Transverse colon (tissue), 4 donors: Measurements from ENCODE around the gene RNASE9. TPM values are rescaled to one million over a fixed set of nuclear protein-coding genes. Genes with fewer than 3 reads are reported as not detected.
"Not testable (repeated sequence)": the region's sequence is repeated elsewhere in the genome, so short reads cannot be mapped to it uniquely, and the experiment has no call there.

ENCODE experiments used
- DNase-seq: peaks from one replicate; pipeline ENCODE4 v3.0.0-alpha.2; 2019
- H3K27ac ChIP-seq, 4 donors: fragments of 200-600 bp; sonication (generic); 2 replicates each; pipeline ENCODE4 v1.5.1; 2016 to 2018; ENCODE audit warnings: inconsistent platforms in 4 of 4
- H3K27me3 ChIP-seq: fragments of 200-600 bp; sonication (generic); 2 replicates; pipeline ENCODE4 v1.5.1; 2017; ENCODE audit warnings: inconsistent platforms
- H3K36me3 ChIP-seq, 4 donors: fragments of 200-600 bp; sonication (generic); 2 replicates each; pipeline ENCODE4 v1.5.1; 2017 to 2019; ENCODE audit warnings: inconsistent platforms in 4 of 4
- H3K4me1 ChIP-seq, 4 donors: fragments of 200-600 bp; sonication (generic); 2 replicates each; pipeline ENCODE4 v1.5.1; 2017 to 2020; ENCODE audit warnings: inconsistent platforms in 4 of 4
- H3K4me3 ChIP-seq, 4 donors: fragments of 200-600 bp; sonication (generic); 1 replicate in 1 of 4; 2 replicates in 3 of 4; pipeline versions ENCODE4 v1.5.1 to v1.6.1; 2017 to 2019; ENCODE audit warnings: inconsistent platforms in 4 of 4
- H3K9me3 ChIP-seq, 2 donors: fragments of 200-600 bp; sonication (generic); 2 replicates each; pipeline ENCODE4 v1.5.1; 2017 to 2019; ENCODE audit warnings: inconsistent platforms in 2 of 2
- CTCF ChIP-seq, 5 experiments: fragments of 200-600 bp in 3 of 5; fragments of 450-650 bp in 2 of 5; sonication (generic) in 3 of 5; IDR thresholded peaks; 1 replicate in 2 of 5; 2 replicates in 3 of 5; pipeline ENCODE4 v1.5.1; 2016 to 2017; ENCODE audit warnings: antibody characterized with exemption in 5 of 5, inconsistent platforms in 3 of 5, mild to moderate bottlenecking in 2 of 5, moderate library complexity in 1 of 5
- EP300 ChIP-seq: sonication (generic); formaldehyde crosslinking; IDR thresholded peaks from one replicate; pipeline ENCODE4 v1.6.1; 2017; ENCODE audit warnings: antibody characterized with exemption, low read depth
- POLR2A ChIP-seq: fragments of 450-650 bp; IDR thresholded peaks from one replicate; pipeline ENCODE4 v1.6.1; 2016; ENCODE audit warnings: antibody characterized with exemption, mild to moderate bottlenecking, moderate library complexity
- POLR2AphosphoS5 ChIP-seq, 3 donors: sonication (generic); formaldehyde crosslinking; IDR thresholded peaks; one replicate each; pipeline ENCODE4 v1.6.1; 2016; ENCODE audit warnings: antibody characterized with exemption in 3 of 3
- WGBS, 2 donors: methylation state at CpG; one replicate each; pipeline ENCODE4 v1.1.5; 2018; ENCODE audit warnings: low coverage in 1 of 2; 5-methylcytosine and 5-hydroxymethylcytosine counted together
- in situ Hi-C, 4 donors: fragments of 200-750 bp; cut with MboI; loops; one replicate each; pipeline versions ENCODE4 v1.15.0 to v1.15.1; 2017; ENCODE audit warnings: low sequenced_read_pairs in 3 of 4, low pct_ligation_motif_present in 1 of 4, low pct_unique_long_range_greater_than_20kb in 1 of 4
- intact Hi-C: fragments of 100-400 bp; cut with DNase I; formaldehyde crosslinking; loops from one replicate; pipeline ENCODE4 v1.15.1; 2023; ENCODE audit warnings: low total_unique reads
- total RNA-seq, 4 donors: library from RNA; depleted of rRNA; stranded (reverse); fragments of >200 nt; gene quantifications; one replicate each; pipeline ENCODE4 v1.1.0, GENCODE V29; 2016

The RNASE9 gene
- total RNA-seq, 4 donors from 2014 or later: not detected

GRCh38 chr14:20602583-20602982 is 41.7 kb upstream of the RNASE9 start:
- TF ChIP-seq POLR2A: no peak
- no peak for TF ChIP-seq EP300
- no peak for TF ChIP-seq POLR2AphosphoS5 (IDR thresholded peaks at IDR 0.05)
- no peak for TF ChIP-seq CTCF (IDR thresholded peaks at IDR 0.05)
- WGBS, 2 donors: 89% methylated on average over 9 of the region's 9 CpGs; no CpG with 5 or more reads in 1 of the 2 donors

GRCh38 chr14:20601522-20601921 is 40.7 kb upstream of the RNASE9 start:
- H3K9me3 ChIP-seq: no peaks in the 10 kb centered on the region
- 78% methylated on average over 12 of the region's 12 CpGs; no CpG with 5 or more reads in 1 of the 2 donors for WGBS, 2 donors
- in situ Hi-C loops (loop anchor here in 3 of 4 donors (10.0 to 25.0 kb wide), 2 partner anchors 189 to 277 kb away; partner anchors contain the start of gene TEP1 (in 1 of the 3)), intact Hi-C loops (no loop called here)
- no peaks in the 10 kb centered on the region for H3K27me3 ChIP-seq
- no peak overlapping the region for H3K4me3 ChIP-seq
- H3K4me1 ChIP-seq: no peaks in the 10 kb centered on the region
- TF ChIP-seq POLR2A: no peak
- TF ChIP-seq CTCF (IDR thresholded peaks at IDR 0.05): no peak
- H3K36me3 ChIP-seq: no peaks in the 10 kb centered on the region
- H3K27ac ChIP-seq: no peak overlapping the region
- DNase-seq: no peak

More at GRCh38 chr14:20602583-20602982, 41.7 kb upstream of the RNASE9 start:
- no peaks in the 10 kb centered on the region for H3K27me3 ChIP-seq
- intact Hi-C loops: no loop called here
- H3K9me3 ChIP-seq: no peaks in the 10 kb centered on the region
- DNase-seq: no peak
- no peak overlapping the region for H3K4me3 ChIP-seq
- in situ Hi-C loops: loop anchor here in 3 of 4 donors (10.0 to 25.0 kb wide), 2 partner anchors 190 to 278 kb away; partner anchors contain the start of gene TEP1 (in 1 of the 3)
- H3K4me1 ChIP-seq: no peaks in the 10 kb centered on the region
- no peaks in the 10 kb centered on the region for H3K36me3 ChIP-seq
- H3K27ac ChIP-seq: no peak overlapping the region

GRCh38 chr14:20597108-20597507 is 36.3 kb upstream of the RNASE9 start:
- Histone ChIP-seq H3K36me3 (no peaks in the 10 kb centered on the region), H3K4me3 (no peak overlapping the region), H3K4me1 (no peaks in the 10 kb centered on the region), H3K9me3 (no peaks in the 10 kb centered on the region), H3K27ac (no peak overlapping the region), H3K27me3 (no peaks in the 10 kb centered on the region)
- TF ChIP-seq EP300 (no peak), CTCF (IDR thresholded peaks at IDR 0.05) (no peak), POLR2A (no peak), POLR2AphosphoS5 (IDR thresholded peaks at IDR 0.05) (no peak)
- in situ Hi-C loops: loop anchor here in 2 of 4 donors (10.0 kb wide), 2 partner anchors 52 to 72 kb away; no protein-coding TSS in a partner anchor
- intact Hi-C loops: no loop called here
- no peak for DNase-seq
- 76 to 80% methylated on average over 1 of the region's 1 CpG for WGBS, 2 donors

- H3K9me3 ChIP-seq, DNase-seq, H3K4me3 ChIP-seq, H3K4me1 ChIP-seq, H3K36me3 ChIP-seq, H3K27ac ChIP-seq, intact Hi-C loops, H3K27me3 ChIP-seq: not testable (repeated sequence)
- in situ Hi-C loops: loop anchor here in 2 of 4 donors (10.0 kb wide), 2 partner anchors 51 to 71 kb away; no protein-coding TSS in a partner anchor
- WGBS, 2 donors: 96% methylated on average over 3 of the region's 3 CpGs; no CpG with 5 or more reads in 1 of the 2 donors
These were observed 34.9 kb upstream of the RNASE9 start for GRCh38 chr14:20595726-20596125.

- WGBS, 2 donors: 50 to 52% methylated on average over 1 of the region's 1 CpG
These were observed 31.7 kb upstream of the RNASE9 start for GRCh38 chr14:20592574-20592973.

More at GRCh38 chr14:20592574-20592973, 31.7 kb upstream of the RNASE9 start:
- Histone ChIP-seq H3K4me1 (no peaks in the 10 kb centered on the region), H3K9me3 (no peaks in the 10 kb centered on the region), H3K4me3 (no peak overlapping the region), H3K27me3 (no peaks in the 10 kb centered on the region), H3K36me3 (no peaks in the 10 kb centered on the region), H3K27ac (no peak overlapping the region)
- in situ Hi-C loops (loop anchor here in 2 of 4 donors (10.0 kb wide), 2 partner anchors 48 to 68 kb away; no protein-coding TSS in a partner anchor), intact Hi-C loops (no loop called here)
- TF ChIP-seq POLR2A (no peak), CTCF (IDR thresholded peaks at IDR 0.05) (no peak), EP300 (no peak), POLR2AphosphoS5 (IDR thresholded peaks at IDR 0.05) (no peak)
- no peak for DNase-seq
